K562 (cell line): Measurements from ENCODE around the gene WNT11. TPM values are rescaled to one million over a fixed set of nuclear protein-coding genes. Genes with fewer than 3 reads are reported as not detected.
A peak's percentile ranks its signal among the peaks of the same experiment; 100 is the strongest.
"Not testable (repeated sequence)": the region's sequence is repeated elsewhere in the genome, so short reads cannot be mapped to it uniquely, and the experiment has no call there.

Experiments used
- ATAC-seq: fragments of 200-7000 bp; cut with Tn5 transposase; 3 replicates; pipeline ENCODE4 v1.9.1; 2020; ENCODE audit warnings: moderate library complexity
- BruUV-seq: library from RNA; stranded (reverse); fragments of 400-500 nt; replicated peaks from 2 replicates; lab custom pipeline; 2021; lab: Mats Ljungman, UMichigan
- CTCF ChIA-PET: fragments of 300-600 bp; formaldehyde crosslinking; extraction: SDS; loops from one replicate; lab custom pipeline; 2021; ENCODE audit warnings: low intra/inter-chr PET ratio; lab: Yijun Ruan, JAX
- POLR2A ChIA-PET: fragments of 300-600, 350-650 bp; sonication (Branson Sonifier 250); formaldehyde crosslinking; extraction: SDS; loops from one replicate; lab custom pipeline; 2021; ENCODE audit warnings: antibody characterized with exemption, inconsistent platforms; lab: Yijun Ruan, JAX
- DNase-seq, 4 experiments: peaks; one replicate each; pipeline versions ENCODE4 v3.0.0 to v3.0.0-alpha.2; 2011 to 2018; ENCODE audit warnings: low spot score in 3 of 4, mixed read lengths in 3 of 4; ENCODE audit errors: extremely low read depth in 1 of 4
- FAIRE-seq: peaks from 2 replicates; lab custom pipeline; 2011; peaks lifted over from hg19 to GRCh38; lab: Jason Lieb, UNC
- H2AFZ ChIP-seq: 2 replicates; pipeline ENCODE4 v1.6.0; 2011; ENCODE audit warnings: low read depth, low read length, control low read depth, inconsistent platforms
- H3K27ac ChIP-seq: fragments of 200-600 bp; 3 replicates; pipeline ENCODE4 v1.8.0; 2011; ENCODE audit warnings: low read depth, mild to moderate bottlenecking, control low read depth, inconsistent platforms, low read length, moderate library complexity, mixed read lengths; ENCODE audit errors: extremely low read depth
- H3K27me3 ChIP-seq, 2 experiments: fragments of 300-600 bp in 1 of 2; 2 replicates in 1 of 2; 3 replicates in 1 of 2; pipeline versions ENCODE4 v1.6.0 to v1.8.0; 2011; ENCODE audit warnings: inconsistent platforms in 2 of 2, low read length in 2 of 2, mild to moderate bottlenecking in 1 of 2, mixed read lengths in 1 of 2, moderate library complexity in 1 of 2; ENCODE audit not compliant: control insufficient read depth in 2 of 2, insufficient read depth in 2 of 2
- H3K36me3 ChIP-seq: fragments of 300-600 bp; 3 replicates; pipeline ENCODE4 v1.8.0; 2011; ENCODE audit warnings: mild to moderate bottlenecking, low read length, inconsistent platforms; ENCODE audit not compliant: control insufficient read depth, insufficient read depth
- H3K4me1 ChIP-seq, 2 experiments: fragments of 200-600 bp in 1 of 2; replicated peaks in 1 of 2; 2 replicates in 1 of 2; 3 replicates in 1 of 2; pipeline versions ENCODE4 v1.5.1 to v1.8.0; 2011; ENCODE audit warnings: inconsistent platforms in 2 of 2, low read length in 2 of 2, mild to moderate bottlenecking in 1 of 2, mixed read lengths in 1 of 2, moderate library complexity in 1 of 2; ENCODE audit not compliant: control insufficient read depth in 2 of 2, insufficient read depth in 2 of 2
- H3K4me2 ChIP-seq: 2 replicates; pipeline ENCODE4 v1.6.1; 2011; ENCODE audit warnings: low read length, control low read depth, inconsistent platforms, mixed read lengths; ENCODE audit not compliant: insufficient read depth
- H3K4me3 ChIP-seq: fragments of 200-600 bp; sonication (generic), shearing (Covaris generic); 2 replicates; pipeline ENCODE4 v1.5.1; 2016; ENCODE audit warnings: control low read depth, inconsistent platforms
- H3K79me2 ChIP-seq: fragments of 200-600 bp; 3 replicates; pipeline ENCODE4 v1.8.0; 2011; ENCODE audit warnings: low read length, inconsistent platforms; ENCODE audit not compliant: control insufficient read depth, insufficient read depth
- H3K9ac ChIP-seq, 2 experiments: 2 replicates each; pipeline versions ENCODE4 v1.6.0 to v1.6.1; 2011; ENCODE audit warnings: low read depth in 2 of 2, low read length in 2 of 2, control low read depth in 1 of 2, inconsistent platforms in 1 of 2, mild to moderate bottlenecking in 1 of 2, mixed read lengths in 1 of 2; ENCODE audit not compliant: insufficient read depth in 1 of 2
- H3K9me1 ChIP-seq: one replicate; pipeline ENCODE4 v1.6.0; 2011; ENCODE audit warnings: inconsistent platforms, mild to moderate bottlenecking, low read length, moderate library complexity; ENCODE audit not compliant: control insufficient read depth, insufficient read depth
- H3K9me3 ChIP-seq: replicated peaks from 2 replicates; pipeline ENCODE4 v1.5.1; 2011; ENCODE audit warnings: low read depth, low read length, inconsistent platforms; ENCODE audit not compliant: control insufficient read depth, insufficient read depth
- H4K20me1 ChIP-seq: replicated peaks from 2 replicates; pipeline ENCODE4 v1.6.1; 2011; ENCODE audit warnings: low read length, inconsistent platforms, mixed read lengths; ENCODE audit not compliant: control insufficient read depth, insufficient read depth
- BCOR ChIP-seq: fragments of 450-650 bp; IDR thresholded peaks from 2 replicates; pipeline ENCODE4 v1.6.1; 2016
- ZBTB5 ChIP-seq: fragments of 450-650 bp; IDR thresholded peaks from 2 replicates; pipeline ENCODE4 v1.6.1; 2017; ENCODE audit warnings: antibody characterized with exemption
- ZNF384 ChIP-seq: IDR thresholded peaks from 2 replicates; pipeline ENCODE4 v1.6.1; 2012; ENCODE audit warnings: low read depth, low read length, improper control_type of control experiment
- WGBS: fragments of 100-300 bp; shearing (Covaris generic); methylation state at CpG from one replicate; pipeline ENCODE4 v1.1.6; 2016; ENCODE audit warnings: low coverage, mixed read lengths; ENCODE audit not compliant: insufficient coverage; ENCODE audit errors: missing lambda C conversion rate; 5-methylcytosine and 5-hydroxymethylcytosine counted together
- in situ Hi-C: fragments of 300-500 bp; cut with MboI; formaldehyde crosslinking; loops from 4 replicates; pipeline ENCODE4 v1.15.0; 2018; ENCODE audit warnings: inconsistent platforms, mixed read lengths
- intact Hi-C: fragments of 100-400 bp; cut with micrococcal nuclease; formaldehyde crosslinking; loops from 2 replicates; pipeline ENCODE4 v1.14.2; 2022
- polyA plus RNA-seq, 8 experiments: library from polyadenylated mRNA; depleted of rRNA in 4 of 8; stranded (reverse) in 5 of 8; unstranded in 3 of 8; fragments of >200 nt; fragmentation: Nextera tagmentation in 2 of 8; fragmentation: Illumina TruSeq in 1 of 8; extraction: Ambion mirVana in 2 of 8; extraction: Trizol in 1 of 8; gene quantifications; 2 replicates each; pipeline versions ENCODE4 v1.2.1 to v1.2.3, GENCODE V29; 2011 to 2014; ENCODE audit warnings: inconsistent platforms in 1 of 8, missing spikeins in 1 of 8
- total RNA-seq, 7 experiments: library from RNA; depleted of rRNA in 6 of 7; stranded (reverse); fragments of >200 nt in 6 of 7; fragmentation: Illumina TruSeq in 2 of 7; extraction: Trizol in 2 of 7; gene quantifications; 2 replicates each; pipeline versions ENCODE4 v1.2.1 to v1.2.3, GENCODE V29; 2011 to 2021; ENCODE audit warnings: low replicate concordance in 1 of 7

Gene WNT11
- total and polyA plus RNA-seq, 9 of the 15 experiments (the other 6 are each of a cell fraction or from before 2014, with no cell fraction given), result 0.03 to 0.20 (median 0.09) TPM; not detected in 4

GRCh38 chr11:76198691-76199090, 7.6 kb downstream of the WNT11 start:
- CTCF ChIA-PET, H3K27ac ChIP-seq, BruUV-seq, intact Hi-C loops, FAIRE-seq, DNase-seq, H3K79me2 ChIP-seq, H4K20me1 ChIP-seq, H3K9ac ChIP-seq, H3K4me2 ChIP-seq, H3K36me3 ChIP-seq, H3K9me1 ChIP-seq, H3K9me3 ChIP-seq, ATAC-seq, H2AFZ ChIP-seq, H3K4me3 ChIP-seq: not testable (repeated sequence)
- Histone ChIP-seq H3K27me3 (peaks cover 3 to 41% of the 10 kb centered on the region in 2 experiments; a peak in 3 of 5 replicates), H3K4me1 (peaks cover 0 to 23% of the 10 kb centered on the region in 2 experiments; a peak in 2 of 5 replicates)
- POLR2A ChIA-PET, result interaction anchor here (0.5 kb wide), 1 partner anchor 152 kb away, joined by 3 read pairs; no protein-coding TSS in a partner anchor
- 23% methylated on average over 6 of the region's 6 CpGs for WGBS
- in situ Hi-C loops, result loop anchor here (5.0 kb wide), 1 partner anchor 119 kb away; no protein-coding TSS in a partner anchor
- TF ChIP-seq BCOR, result peak; percentile 23; the same call in 1 of the 2 replicates

- H3K9ac ChIP-seq, result no peak overlapping the region
- TF ChIP-seq ZBTB5, result no peak
- no peak for TF ChIP-seq ZNF384
- CTCF ChIA-PET, result no interaction called here
- H3K27me3 ChIP-seq, result peaks cover 3 to 47% of the 10 kb centered on the region in 2 experiments; a peak in 3 of 5 replicates
- no peak overlapping the region for H2AFZ ChIP-seq
- no peaks in the 10 kb centered on the region for H3K79me2 ChIP-seq
- POLR2A ChIA-PET, result no interaction called here
- no peaks in the 10 kb centered on the region for H3K36me3 ChIP-seq
- BruUV-seq, result no TSS peak
- 16% methylated on average over 5 of the region's 6 CpGs for WGBS
- H3K4me1 ChIP-seq, result peaks cover 0 to 23% of the 10 kb centered on the region in 2 experiments; a peak in 2 of 5 replicates
- in situ Hi-C loops, result loop anchor here (5.0 kb wide), 1 partner anchor 119 kb away; no protein-coding TSS in a partner anchor
- no peak overlapping the region for H3K27ac ChIP-seq
- H3K4me3 ChIP-seq, result no peak overlapping the region
- no peaks in the 10 kb centered on the region for H3K9me3 ChIP-seq
- H3K9me1 ChIP-seq, result no peaks in the 10 kb centered on the region
- ATAC-seq (no peak), FAIRE-seq (no peak), DNase-seq (no peak)
- intact Hi-C loops, result no loop called here
- H4K20me1 ChIP-seq, result no peaks in the 10 kb centered on the region
- H3K4me2 ChIP-seq, result no peak overlapping the region
Measured at GRCh38 chr11:76197941-76198640, 8.2 kb downstream of the WNT11 start.
